ENCODE data around the gene ZDHHC22. TPM values are rescaled to one million over a fixed set of nuclear protein-coding genes. Genes with fewer than 3 reads are reported as not detected.

The ZDHHC22 gene
- polyA plus RNA-seq, 1 experiment: not detected

DNA sequence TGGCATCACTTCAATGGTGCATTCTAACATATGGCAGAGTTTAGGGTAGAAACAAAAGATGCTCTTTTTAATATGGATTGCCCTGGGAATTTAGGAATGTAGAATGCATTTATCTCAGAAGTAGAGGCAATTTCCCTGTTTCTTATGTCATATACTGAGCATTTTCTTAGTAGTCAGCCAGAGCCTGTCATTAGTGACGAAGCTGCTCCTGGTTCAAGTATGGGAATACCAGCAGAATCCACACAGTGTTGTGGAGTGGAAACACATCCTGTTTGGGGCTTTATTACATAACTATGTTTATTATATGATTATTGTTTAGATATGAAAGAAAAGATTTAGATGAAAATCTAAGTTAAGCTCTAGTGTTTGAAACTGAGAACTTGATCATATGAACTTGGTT, 31.3 kb downstream of the ZDHHC22 start:
- CTCF ChIA-PET: interaction anchor here (1.2 to 1.6 kb wide), 2 partner anchors 15 to 234 kb away, joined by 8 read pairs; no protein-coding TSS in a partner anchor
- H3K27me3 ChIP-seq (ENCODE audit: control insufficient read depth, insufficient read depth, low read length): no peaks in the 10 kb centered on the region
- H3K4me3 ChIP-seq (ENCODE audit: low read depth, low read length): no peak overlapping the region
- no peak for DNase-seq (ENCODE audit: low read depth, low spot score)
- TF ChIP-seq, protein P1, sequence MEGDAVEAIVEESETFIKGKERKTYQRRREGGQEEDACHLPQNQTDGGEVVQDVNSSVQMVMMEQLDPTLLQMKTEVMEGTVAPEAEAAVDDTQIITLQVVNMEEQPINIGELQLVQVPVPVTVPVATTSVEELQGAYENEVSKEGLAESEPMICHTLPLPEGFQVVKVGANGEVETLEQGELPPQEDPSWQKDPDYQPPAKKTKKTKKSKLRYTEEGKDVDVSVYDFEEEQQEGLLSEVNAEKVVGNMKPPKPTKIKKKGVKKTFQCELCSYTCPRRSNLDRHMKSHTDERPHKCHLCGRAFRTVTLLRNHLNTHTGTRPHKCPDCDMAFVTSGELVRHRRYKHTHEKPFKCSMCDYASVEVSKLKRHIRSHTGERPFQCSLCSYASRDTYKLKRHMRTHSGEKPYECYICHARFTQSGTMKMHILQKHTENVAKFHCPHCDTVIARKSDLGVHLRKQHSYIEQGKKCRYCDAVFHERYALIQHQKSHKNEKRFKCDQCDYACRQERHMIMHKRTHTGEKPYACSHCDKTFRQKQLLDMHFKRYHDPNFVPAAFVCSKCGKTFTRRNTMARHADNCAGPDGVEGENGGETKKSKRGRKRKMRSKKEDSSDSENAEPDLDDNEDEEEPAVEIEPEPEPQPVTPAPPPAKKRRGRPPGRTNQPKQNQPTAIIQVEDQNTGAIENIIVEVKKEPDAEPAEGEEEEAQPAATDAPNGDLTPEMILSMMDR (IDR thresholded peaks at IDR 0.05; ENCODE audit: low read depth, low read length): no peak
- H3K9me3 ChIP-seq (ENCODE audit: control insufficient read depth, insufficient read depth, low read length): no peaks in the 10 kb centered on the region
- POLR2A ChIA-PET: no interaction called here
- no peak overlapping the region for H3K27ac ChIP-seq (ENCODE audit: low read depth, low read length)

DNA sequence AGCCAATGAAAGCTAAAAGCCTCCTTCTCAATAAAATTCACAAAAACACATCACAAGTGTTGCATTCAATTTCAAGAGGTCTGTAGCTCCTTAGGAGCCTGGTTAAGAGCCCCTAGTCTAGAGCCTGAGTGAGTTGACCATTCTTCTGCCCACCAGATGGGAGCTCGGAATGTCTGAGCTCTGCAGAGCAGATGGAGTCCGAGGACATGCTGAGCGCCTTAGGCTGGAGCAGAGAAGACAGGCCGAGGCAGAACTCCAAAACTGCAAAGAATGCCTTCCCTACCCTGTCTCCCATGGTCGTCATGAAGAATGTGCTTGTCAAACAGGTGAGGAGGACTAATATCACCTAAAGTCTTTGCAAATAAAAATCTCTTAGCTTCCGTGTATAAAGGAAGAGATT, 31.9 kb downstream of the ZDHHC22 start:
- Histone ChIP-seq H3K27me3 (ENCODE audit: control insufficient read depth, insufficient read depth, low read length) (no peaks in the 10 kb centered on the region), H3K4me3 (ENCODE audit: low read depth, low read length) (no peak overlapping the region), H3K9me3 (ENCODE audit: control insufficient read depth, insufficient read depth, low read length) (no peaks in the 10 kb centered on the region), H3K27ac (ENCODE audit: low read depth, low read length) (no peak overlapping the region)
- ChIA-PET POLR2A (no interaction called here), CTCF (interaction anchor here (1.2 to 1.6 kb wide), 2 partner anchors 15 to 234 kb away, joined by 8 read pairs; no protein-coding TSS in a partner anchor)
- no peak for DNase-seq (ENCODE audit: low read depth, low spot score)
- TF ChIP-seq, protein P1 (IDR thresholded peaks at IDR 0.05; ENCODE audit: low read depth, low read length): no peak

DNA sequence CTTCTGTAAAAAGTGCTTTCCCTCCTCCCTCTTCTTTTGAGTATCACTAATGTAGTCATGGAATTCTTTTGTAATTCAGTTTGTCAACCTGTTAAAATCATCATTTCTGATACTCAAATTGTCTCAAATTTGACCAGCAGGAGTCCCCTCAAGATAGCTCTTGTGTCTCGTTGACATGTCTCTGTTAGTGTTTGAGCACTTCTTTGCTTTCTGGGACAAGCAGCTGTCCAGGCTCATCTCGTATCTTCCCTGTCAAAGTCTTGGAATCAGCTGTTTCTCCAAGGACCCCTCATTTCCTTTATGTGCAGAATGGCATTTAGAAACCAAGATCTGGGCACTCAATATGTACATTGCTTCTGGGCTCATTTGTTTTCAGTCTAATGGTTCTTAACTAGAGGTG, 32.8 kb downstream of the ZDHHC22 start:
- no peak for DNase-seq (ENCODE audit: low read depth, low spot score)
- no peaks in the 10 kb centered on the region for H3K9me3 ChIP-seq (ENCODE audit: control insufficient read depth, insufficient read depth, low read length)
- ChIA-PET CTCF (interaction anchor here (0.6 kb wide), 1 partner anchor 183 kb away, joined by 3 read pairs; no protein-coding TSS in a partner anchor), POLR2A (no interaction called here)
- no peaks in the 10 kb centered on the region for H3K27me3 ChIP-seq (ENCODE audit: control insufficient read depth, insufficient read depth, low read length)
- H3K4me3 ChIP-seq (ENCODE audit: low read depth, low read length): no peak overlapping the region
- H3K27ac ChIP-seq (ENCODE audit: low read depth, low read length): no peak overlapping the region
- TF ChIP-seq, protein P1 (IDR thresholded peaks at IDR 0.05; ENCODE audit: low read depth, low read length): no peak

DNA sequence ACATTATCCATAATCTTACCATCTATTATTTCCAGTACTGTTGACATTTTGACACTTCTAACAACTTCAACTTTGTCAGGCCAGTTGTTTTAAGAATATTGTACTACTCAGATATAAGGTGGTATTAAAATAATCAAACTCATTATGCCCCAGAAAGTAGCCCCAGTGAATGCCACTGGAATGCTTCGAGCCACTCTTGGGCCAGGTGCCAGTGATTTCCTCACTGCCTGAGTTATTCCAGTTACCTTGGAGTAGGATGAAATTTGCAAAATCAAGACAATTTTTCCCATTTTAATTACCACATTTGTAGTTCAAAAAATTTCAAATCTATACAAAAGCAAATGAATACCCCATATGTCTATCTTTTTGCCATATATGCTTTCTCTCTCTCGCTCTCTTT, 34.4 kb downstream of the ZDHHC22 start:
- ChIA-PET POLR2A (no interaction called here), CTCF (interaction anchor here (0.8 kb wide), 1 partner anchor 231 kb away, joined by 4 read pairs; no protein-coding TSS in a partner anchor)
- TF ChIP-seq, protein P1 (IDR thresholded peaks at IDR 0.05; ENCODE audit: low read depth, low read length): no peak
- H3K27me3 ChIP-seq (ENCODE audit: control insufficient read depth, insufficient read depth, low read length): no peaks in the 10 kb centered on the region
- no peak overlapping the region for H3K27ac ChIP-seq (ENCODE audit: low read depth, low read length)
- H3K9me3 ChIP-seq (ENCODE audit: control insufficient read depth, insufficient read depth, low read length): no peaks in the 10 kb centered on the region
- no peak overlapping the region for H3K4me3 ChIP-seq (ENCODE audit: low read depth, low read length)
- DNase-seq (ENCODE audit: low read depth, low spot score): no peak

DNA sequence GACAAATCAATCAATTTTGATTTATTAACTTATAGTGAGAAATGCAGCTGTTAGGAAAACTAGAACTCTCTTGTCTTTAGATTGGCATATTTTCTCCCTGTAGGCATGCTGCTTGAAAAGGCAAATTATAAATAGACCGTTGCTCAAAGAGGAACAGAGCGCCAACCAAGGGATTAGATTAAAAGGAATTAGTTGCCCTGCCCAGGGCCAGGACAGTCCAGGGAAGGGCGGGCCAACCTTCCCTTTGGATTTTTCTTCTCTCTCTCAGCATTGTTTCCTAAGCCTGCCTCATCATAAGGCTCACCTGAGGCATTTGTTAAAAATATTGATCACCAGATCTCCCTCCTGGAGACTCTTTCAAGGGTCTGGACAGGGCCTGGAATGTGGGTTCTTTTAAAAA, 34.9 kb downstream of the ZDHHC22 start:
- POLR2A ChIA-PET: no interaction called here
- no peak overlapping the region for H3K27ac ChIP-seq (ENCODE audit: low read depth, low read length)
- TF ChIP-seq, protein P1 (IDR thresholded peaks at IDR 0.05; ENCODE audit: low read depth, low read length): no peak
- H3K4me3 ChIP-seq (ENCODE audit: low read depth, low read length): no peak overlapping the region
- CTCF ChIA-PET: interaction anchor here (0.8 to 1.0 kb wide), 2 partner anchors 231 to 234 kb away, joined by 4 to 5 read pairs; no protein-coding TSS in a partner anchor
- H3K27me3 ChIP-seq (ENCODE audit: control insufficient read depth, insufficient read depth, low read length): no peaks in the 10 kb centered on the region
- DNase-seq (ENCODE audit: low read depth, low spot score): no peak
- H3K9me3 ChIP-seq (ENCODE audit: control insufficient read depth, insufficient read depth, low read length): no peaks in the 10 kb centered on the region
